Astrocyte (in vitro differentiated cells and primary cell): ENCODE data around the gene TMEM225B.
"Not testable (repeated sequence)": the region's sequence is repeated elsewhere in the genome, so short reads cannot be mapped to it uniquely, and the experiment has no call there.

Experiments used
- CTCF ChIP-seq: IDR thresholded peaks from 2 replicates; pipeline ENCODE4 v1.5.1; 2011; ENCODE audit warnings: low read depth, mild to moderate bottlenecking, inconsistent platforms, low read length, moderate library complexity; ENCODE audit not compliant: insufficient read depth
- EZH2 ChIP-seq: IDR thresholded peaks from 2 replicates; pipeline ENCODE4 v1.6.1; 2012; ENCODE audit warnings: mild to moderate bottlenecking, low read length, inconsistent platforms; ENCODE audit not compliant: insufficient read depth

- TF ChIP-seq CTCF, EZH2: not testable (repeated sequence)
These were observed 55.2 kb downstream of the TMEM225B start for GRCh38 chr7:99653269-99653668.
